Hepatic stellate cell (primary cell): Measurements from ENCODE around the gene POLG2.
"Not testable (repeated sequence)": the region's sequence is repeated elsewhere in the genome, so short reads cannot be mapped to it uniquely, and the experiment has no call there.

Experiments
- DNase-seq: peaks from one replicate; pipeline ENCODE4 v3.0.0; 2011; ENCODE audit warnings: low spot score

Gene POLG2

DNA sequence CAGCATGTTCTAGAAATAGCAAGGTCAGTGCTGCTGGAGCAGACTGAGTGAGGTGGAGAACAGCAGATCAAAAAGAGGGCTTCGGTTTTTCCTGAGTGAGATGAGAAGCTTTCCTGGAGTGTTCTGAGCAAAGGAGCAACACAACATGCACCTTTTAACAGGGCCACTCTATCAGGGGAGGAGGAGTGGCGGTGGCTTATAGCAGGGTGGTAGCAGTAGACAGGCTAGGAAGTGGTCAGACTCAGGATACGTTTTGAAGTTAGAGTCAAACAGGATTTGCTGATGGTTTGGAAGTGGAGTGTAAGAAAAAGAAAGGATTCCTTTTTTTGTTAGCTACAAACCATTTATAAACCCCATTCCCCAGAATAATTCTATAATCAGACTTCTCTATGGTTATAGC is 12.5 kb downstream of the POLG2 start:
- no peak for DNase-seq

GRCh38 chr17:64480951-64481350 is 15.9 kb downstream of the POLG2 start:
- no peak for DNase-seq

GRCh38 chr17:64477849-64478248 is 19.0 kb downstream of the POLG2 start:
- no peak for DNase-seq

DNA sequence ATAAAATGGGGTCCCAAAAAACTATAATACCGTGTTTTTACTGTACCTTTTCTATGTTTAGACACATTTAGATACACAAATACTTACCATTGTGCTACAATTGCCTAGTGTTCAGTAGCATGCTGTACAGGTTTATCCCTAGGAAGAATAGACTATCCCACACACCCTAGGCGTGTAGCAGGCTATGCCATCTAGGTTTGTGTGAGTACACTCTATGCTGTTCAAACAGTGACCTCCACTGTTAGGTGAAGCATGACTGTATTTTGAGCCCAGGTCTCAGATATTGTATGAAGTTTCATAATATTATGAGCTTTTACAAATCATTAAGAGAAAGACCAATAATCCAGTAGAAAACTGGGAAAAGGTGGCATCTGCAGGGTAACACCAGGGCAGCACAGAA is 24.3 kb downstream of the POLG2 start:
- no peak for DNase-seq

GRCh38 chr17:64471440-64471839 is 25.4 kb downstream of the POLG2 start:
- DNase-seq: no peak

DNA sequence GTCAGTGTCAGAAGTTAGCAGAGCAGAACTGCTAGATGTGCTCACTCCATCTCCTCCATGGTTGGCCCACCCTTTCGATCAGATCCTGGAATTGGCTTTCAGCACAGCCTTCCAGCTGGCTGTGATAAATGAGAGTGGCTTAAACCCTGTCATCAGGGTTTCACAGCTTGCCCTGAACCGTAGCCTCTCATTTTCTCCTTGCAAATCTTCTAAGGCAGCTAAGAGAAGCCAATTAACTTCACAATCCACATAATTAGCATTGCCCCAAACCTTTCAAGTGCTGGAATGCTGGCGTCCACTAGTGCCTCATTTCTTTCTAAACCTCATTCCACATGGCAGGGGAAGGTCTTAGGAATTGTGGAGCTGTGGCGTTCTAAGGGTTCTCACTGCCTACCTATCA is 26.2 kb downstream of the POLG2 start:
- no peak for DNase-seq

DNA sequence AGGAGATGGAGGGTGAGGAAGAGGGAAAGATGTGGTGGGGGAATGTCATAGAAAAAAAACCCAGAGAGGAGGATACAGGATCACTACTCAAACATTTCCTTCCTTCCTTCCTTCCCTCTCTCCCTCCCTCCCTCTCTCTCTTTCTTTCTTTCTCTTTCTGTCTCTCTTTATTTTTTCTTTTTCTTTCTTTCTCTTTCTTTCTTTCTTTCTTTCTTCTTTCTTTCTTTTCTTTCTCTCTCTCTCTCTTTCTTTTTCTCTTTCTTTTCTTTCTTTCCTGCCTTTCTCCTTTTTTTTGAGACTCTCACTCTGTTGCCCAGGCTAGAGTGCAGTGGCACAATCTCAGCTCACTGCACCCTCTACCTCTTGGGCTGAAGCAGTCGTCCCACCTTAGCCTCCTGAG is 30.0 kb downstream of the POLG2 start:
- DNase-seq: not testable (repeated sequence)

- no peak for DNase-seq
Observed at GRCh38 chr17:64466019-64466735, 30.7 kb downstream of the POLG2 start.

DNA sequence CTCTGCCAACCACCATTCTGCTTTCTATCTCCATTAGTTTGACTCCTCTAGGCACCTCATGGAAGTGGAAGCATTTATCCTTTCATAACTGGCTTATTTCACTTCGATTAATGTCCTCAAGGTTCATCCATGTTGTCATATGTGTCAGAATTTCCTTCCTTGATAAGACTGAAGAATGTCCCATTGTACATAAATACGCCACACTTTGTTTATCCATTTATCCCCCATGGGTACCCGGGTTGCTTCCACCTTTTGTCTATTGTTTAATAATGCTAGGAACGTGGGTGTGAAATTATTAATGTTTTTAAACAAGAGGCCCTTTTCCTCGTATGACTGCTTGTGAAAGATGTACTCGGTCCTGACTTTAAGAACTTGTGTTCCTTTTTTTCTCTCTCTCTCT is 35.1 kb downstream of the POLG2 start:
- no peak for DNase-seq

DNA sequence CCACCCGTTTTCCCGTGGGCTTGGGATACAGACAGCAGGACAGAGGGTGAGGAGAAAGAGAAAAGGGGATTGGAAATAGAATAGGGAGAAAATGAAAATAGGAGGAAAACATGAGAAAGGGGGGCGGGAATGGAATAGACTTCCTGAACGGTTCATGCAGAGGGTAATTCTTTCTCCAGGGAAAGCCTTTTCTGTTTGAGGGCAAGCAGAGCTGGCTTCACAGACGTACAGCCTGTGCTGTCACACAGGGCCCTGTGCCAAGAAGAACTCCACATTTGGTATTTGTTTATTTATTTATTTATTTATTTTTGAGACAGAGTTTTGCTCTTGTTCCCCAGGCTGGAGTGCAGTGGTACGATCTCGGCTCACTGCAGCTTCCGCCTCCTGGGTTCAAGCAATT is 35.9 kb downstream of the POLG2 start:
- DNase-seq: no peak

DNA sequence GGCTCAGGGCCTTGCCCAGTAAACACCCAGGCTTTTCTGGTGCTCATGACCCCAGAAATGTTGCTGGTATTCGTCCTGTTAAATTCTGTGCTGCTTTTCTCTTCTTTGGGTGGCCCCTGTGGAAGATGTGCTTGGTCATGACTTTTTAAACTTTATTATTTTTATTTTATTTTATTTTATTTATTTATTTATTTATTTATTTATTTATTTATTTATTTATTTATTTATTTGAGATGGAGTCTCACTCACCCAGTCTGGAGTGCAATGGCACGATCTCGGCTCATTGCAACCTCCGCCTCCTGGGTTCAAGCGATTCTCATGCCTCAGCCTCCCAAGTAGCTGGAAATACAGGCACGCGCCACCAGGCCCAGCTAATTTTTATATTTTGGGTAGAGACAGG is 37.0 kb downstream of the POLG2 start:
- DNase-seq: not testable (repeated sequence)

DNA sequence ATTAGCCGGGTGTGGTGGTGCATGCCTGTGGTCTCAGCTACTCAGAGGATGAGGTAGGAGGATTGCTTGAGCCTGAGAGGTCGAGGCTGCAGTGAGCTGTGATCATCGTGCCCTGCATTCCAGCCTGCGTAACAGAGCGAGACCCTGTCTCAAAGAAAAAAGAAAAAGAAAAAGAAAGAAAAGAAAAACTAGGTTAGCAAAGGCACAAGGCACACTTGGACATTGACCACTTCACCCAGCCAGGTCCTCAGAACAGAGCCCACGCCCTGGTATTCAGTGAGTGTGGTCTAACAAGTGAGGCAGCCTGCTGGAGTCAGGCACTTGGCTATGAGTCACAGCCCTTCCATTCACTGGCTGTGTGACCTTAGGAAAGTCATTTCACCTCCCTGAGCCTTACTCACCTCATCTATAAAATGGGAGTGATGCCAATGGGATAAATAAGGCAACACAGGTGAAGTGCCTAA is 37.5 kb downstream of the POLG2 start:
- peak; percentile 55 for DNase-seq

DNA sequence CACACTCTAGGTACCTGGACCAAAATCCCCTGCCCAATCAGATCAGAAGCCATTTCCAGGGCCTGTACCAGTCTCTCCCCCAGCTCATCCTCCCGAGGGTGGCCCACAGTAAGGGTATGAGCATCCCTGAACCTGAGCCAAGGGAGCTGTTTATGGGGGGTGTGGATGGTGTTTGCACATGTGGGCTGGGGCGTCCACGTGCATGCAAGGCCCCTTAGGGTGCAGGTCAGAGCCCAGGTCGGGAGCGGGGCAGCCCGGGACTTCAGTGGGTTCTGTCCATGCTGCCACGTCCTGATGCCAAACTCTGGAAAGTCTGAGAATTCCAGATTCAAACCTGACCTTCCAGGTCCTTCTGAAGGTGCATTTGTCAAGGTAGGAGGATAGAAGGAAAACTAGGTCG is 38.1 kb downstream of the POLG2 start:
- no peak for DNase-seq

GRCh38 chr17:64457156-64457555 is 39.7 kb downstream of the POLG2 start:
- DNase-seq: peak; percentile 56

- no peak for DNase-seq
Observed at GRCh38 chr17:64455993-64456885, 40.6 kb downstream of the POLG2 start.

DNA sequence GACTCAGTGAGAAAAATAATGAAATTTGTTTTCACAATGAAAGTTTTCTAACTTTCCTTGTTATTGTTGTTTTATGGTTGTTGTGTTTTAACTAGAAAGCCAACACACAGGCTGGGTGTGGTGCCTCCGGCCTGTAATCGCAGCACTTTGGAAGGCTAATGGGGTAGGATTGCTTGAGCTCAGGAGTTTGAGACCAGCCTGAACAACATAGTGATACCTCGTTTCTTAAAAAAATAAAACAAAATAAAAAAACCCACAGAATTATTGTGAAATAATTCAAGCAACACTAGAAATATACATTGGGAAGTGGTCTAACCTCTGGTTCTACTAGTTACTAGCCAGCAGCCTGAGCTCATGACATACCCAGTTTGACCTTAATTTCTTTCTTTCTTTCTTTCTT is 47.3 kb downstream of the POLG2 start:
- no peak for DNase-seq

GRCh38 chr17:64448665-64449512 is 48.0 kb downstream of the POLG2 start, which contains the start of gene MILR1:
TSS of gene MILR1 (plus strand) at chr17:64449115. CDS start at chr17:64449169, 54 bp downstream.
- no peak for DNase-seq

- no peak for DNase-seq
Observed at GRCh38 chr17:64447526-64447925, 49.3 kb downstream of the POLG2 start.

- no peak for DNase-seq
Observed at GRCh38 chr17:64443086-64443760, 53.6 kb downstream of the POLG2 start.

GRCh38 chr17:64442541-64442971 is 54.3 kb downstream of the POLG2 start:
- no peak for DNase-seq

GRCh38 chr17:64441772-64442540 is 54.9 kb downstream of the POLG2 start:
- DNase-seq: peak; percentile 50
